Neuronal stem cell (in vitro differentiated cells): ENCODE results near the gene TTBK1.
A peak's percentile ranks its signal among the peaks of the same experiment; 100 is the strongest.
"Not testable (repeated sequence)": the region's sequence is repeated elsewhere in the genome, so short reads cannot be mapped to it uniquely, and the experiment has no call there.

Source experiments
- DNase-seq: peaks from one replicate; pipeline ENCODE4 v3.0.0-alpha.2; 2013; ENCODE audit warnings: low spot score
- H2AFZ ChIP-seq: one replicate; pipeline ENCODE4 v1.6.1; 2013; ENCODE audit warnings: mild to moderate bottlenecking, low read length, inconsistent platforms
- H2AK5ac ChIP-seq: 2 replicates; pipeline ENCODE4 v1.6.1; 2013; ENCODE audit warnings: low read depth, mild to moderate bottlenecking, inconsistent platforms, low read length, moderate library complexity, mixed read lengths
- H2BK120ac ChIP-seq: 2 replicates; pipeline ENCODE4 v1.6.1; 2013; ENCODE audit warnings: low read depth, mild to moderate bottlenecking, inconsistent platforms, low read length, moderate library complexity, mixed read lengths
- H2BK12ac ChIP-seq: one replicate; pipeline ENCODE4 v1.6.1; 2013; ENCODE audit warnings: low read length, inconsistent platforms
- H2BK15ac ChIP-seq: 2 replicates; pipeline ENCODE4 v1.6.1; 2013; ENCODE audit warnings: mild to moderate bottlenecking, low read length, inconsistent platforms, mixed read lengths
- H2BK5ac ChIP-seq: one replicate; pipeline ENCODE4 v1.6.1; 2013; ENCODE audit warnings: inconsistent platforms, mild to moderate bottlenecking, low read length, moderate library complexity
- H3K14ac ChIP-seq: one replicate; pipeline ENCODE4 v1.6.1; 2013; ENCODE audit warnings: low read length, inconsistent platforms
- H3K18ac ChIP-seq: 2 replicates; pipeline ENCODE4 v1.6.1; 2013; ENCODE audit warnings: low read length, inconsistent platforms
- H3K23ac ChIP-seq: 2 replicates; pipeline ENCODE4 v1.6.1; 2013; ENCODE audit warnings: low read depth, mild to moderate bottlenecking, mixed read lengths, low read length, inconsistent platforms; ENCODE audit not compliant: poor library complexity
- H3K27ac ChIP-seq: replicated peaks from 3 replicates; pipeline ENCODE4 v1.5.1; 2013; ENCODE audit warnings: low read length, inconsistent platforms
- H3K27me3 ChIP-seq, 3 experiments: 2 replicates each; pipeline ENCODE4 v1.6.1; 2013; ENCODE audit warnings: low read length in 3 of 3, mild to moderate bottlenecking in 2 of 3, inconsistent platforms in 1 of 3, low read depth in 1 of 3, mixed read lengths in 1 of 3, moderate library complexity in 1 of 3; ENCODE audit not compliant: control insufficient read depth in 3 of 3, insufficient read depth in 3 of 3
- H3K36me3 ChIP-seq, 2 donors: replicated peaks in 1 of 2; 2 replicates each; pipeline ENCODE4 v1.6.1; 2013; ENCODE audit warnings: low read length in 2 of 2; ENCODE audit not compliant: control insufficient read depth in 2 of 2, insufficient read depth in 2 of 2
- H3K4ac ChIP-seq: 2 replicates; pipeline ENCODE4 v1.6.1; 2013; ENCODE audit warnings: inconsistent platforms, mild to moderate bottlenecking, low read length, moderate library complexity
- H3K4me1 ChIP-seq, 2 donors: 1 replicate in 1 of 2; 2 replicates in 1 of 2; pipeline ENCODE4 v1.6.1; 2013; ENCODE audit warnings: low read length in 2 of 2, low read depth in 1 of 2; ENCODE audit not compliant: control insufficient read depth in 2 of 2, insufficient read depth in 1 of 2
- H3K4me2 ChIP-seq: one replicate; pipeline ENCODE4 v1.6.1; 2013; ENCODE audit warnings: mild to moderate bottlenecking, low read length, inconsistent platforms; ENCODE audit not compliant: insufficient read depth, poor library complexity, severe bottlenecking
- H3K4me3 ChIP-seq, 2 donors: 2 replicates each; pipeline ENCODE4 v1.5.1; 2013; ENCODE audit warnings: low read length in 2 of 2, mild to moderate bottlenecking in 2 of 2, inconsistent platforms in 1 of 2, moderate library complexity in 1 of 2
- H3K79me1 ChIP-seq: one replicate; pipeline ENCODE4 v1.6.1; 2013; ENCODE audit warnings: low read depth, mild to moderate bottlenecking, inconsistent platforms, low read length, moderate library complexity
- H3K9ac ChIP-seq: one replicate; pipeline ENCODE4 v1.6.1; 2013; ENCODE audit warnings: mild to moderate bottlenecking, low read depth, low read length, inconsistent platforms; ENCODE audit not compliant: poor library complexity
- H3K9me3 ChIP-seq, 2 donors: replicated peaks in 1 of 2; 2 replicates each; pipeline versions ENCODE3 to v1.6.1; 2013; ENCODE audit warnings: low read length in 2 of 2, mild to moderate bottlenecking in 2 of 2, inconsistent platforms in 1 of 2, low read depth in 1 of 2, mixed read lengths in 1 of 2, moderate library complexity in 1 of 2; ENCODE audit not compliant: control insufficient read depth in 2 of 2, insufficient read depth in 1 of 2
- H4K8ac ChIP-seq: one replicate; pipeline ENCODE4 v1.6.1; 2013; ENCODE audit warnings: low read depth, mild to moderate bottlenecking, inconsistent platforms, low read length, moderate library complexity
- H4K91ac ChIP-seq: one replicate; pipeline ENCODE4 v1.6.1; 2013; ENCODE audit warnings: low read length, low read depth, mild to moderate bottlenecking, inconsistent platforms; ENCODE audit not compliant: poor library complexity
- WGBS, 2 donors: extraction: QIAGEN DNeasy Blood & Tissue Kit; methylation state at CpG; one replicate each; pipeline ENCODE4 v1.1.7; 2013; ENCODE audit warnings: missing lambda C conversion rate in 2 of 2, mixed read lengths in 1 of 2; ENCODE audit not compliant: insufficient read length in 2 of 2, insufficient replicate concordance in 1 of 2; ENCODE audit errors: extremely low coverage in 2 of 2; 5-methylcytosine and 5-hydroxymethylcytosine counted together

TTBK1 gene

GRCh38 chr6:43302126-43302525, 58.8 kb downstream of the TTBK1 start:
- Histone ChIP-seq H2BK120ac (no peak overlapping the region), H3K79me1 (no peaks in the 10 kb centered on the region), H3K23ac (no peak overlapping the region)

GRCh38 chr6:43303006-43303405, 59.7 kb downstream of the TTBK1 start:
- not testable (repeated sequence) for H3K23ac ChIP-seq, H3K27ac ChIP-seq, H2AK5ac ChIP-seq, H4K91ac ChIP-seq, H3K18ac ChIP-seq, H4K8ac ChIP-seq, H3K36me3 ChIP-seq, H3K9me3 ChIP-seq, H2BK15ac ChIP-seq, H3K9ac ChIP-seq, DNase-seq, H3K4me3 ChIP-seq, H2BK120ac ChIP-seq, H2BK5ac ChIP-seq, H2AFZ ChIP-seq, H3K14ac ChIP-seq, H2BK12ac ChIP-seq, H3K4me2 ChIP-seq, H3K4ac ChIP-seq, H3K79me1 ChIP-seq
- H3K4me1 ChIP-seq: peaks cover 0 to 14% of the 10 kb centered on the region in 2 donors
- peaks cover 0 to 74% (median 2%) of the 10 kb centered on the region in 3 experiments for H3K27me3 ChIP-seq
- no CpG with 5 or more reads among the region's 11 CpGs for WGBS, 2 donors

More at GRCh38 chr6:43302126-43302525, 58.8 kb downstream of the TTBK1 start:
- peaks cover 0 to 66% (median 0%) of the 10 kb centered on the region in 3 experiments for H3K27me3 ChIP-seq
- H2AFZ ChIP-seq: peak overlapping the region; percentile 25
- H3K4me3 ChIP-seq: no peak overlapping the region
- no peaks in the 10 kb centered on the region for H3K9me3 ChIP-seq
- no peak overlapping the region for H2BK5ac ChIP-seq
- no peak overlapping the region for H3K27ac ChIP-seq
- no peak overlapping the region for H2AK5ac ChIP-seq
- no peak for DNase-seq
- H3K36me3 ChIP-seq: no peaks in the 10 kb centered on the region
- no CpG with 5 or more reads among the region's 19 CpGs for WGBS, 2 donors
- no peak overlapping the region for H2BK15ac ChIP-seq
- no peak overlapping the region for H3K18ac ChIP-seq
- peak overlapping the region; percentile 57 for H3K9ac ChIP-seq
- H3K4ac ChIP-seq: no peak overlapping the region
- no peak overlapping the region for H4K8ac ChIP-seq
- no peak overlapping the region for H2BK12ac ChIP-seq
- no peak overlapping the region for H3K4me2 ChIP-seq
- H3K4me1 ChIP-seq: peaks cover 5 to 16% of the 10 kb centered on the region in 2 donors
- no peak overlapping the region for H4K91ac ChIP-seq
- no peak overlapping the region for H3K14ac ChIP-seq

- no peak overlapping the region for H3K4me3 ChIP-seq
- peak overlapping the region; percentile 19 for H2BK12ac ChIP-seq
- no CpG with 5 or more reads among the region's 8 CpGs for WGBS, 2 donors
- H2BK120ac ChIP-seq: no peak overlapping the region
- H3K18ac ChIP-seq: no peak overlapping the region
- H3K14ac ChIP-seq: no peak overlapping the region
- no peak overlapping the region for H4K8ac ChIP-seq
- no peak overlapping the region for H2AFZ ChIP-seq
- H4K91ac ChIP-seq: no peak overlapping the region
- no peaks in the 10 kb centered on the region for H3K36me3 ChIP-seq
- no peak overlapping the region for H3K27ac ChIP-seq
- no peaks in the 10 kb centered on the region for H3K9me3 ChIP-seq
- H2AK5ac ChIP-seq: no peak overlapping the region
- H3K9ac ChIP-seq: no peak overlapping the region
- peak overlapping the region; percentile 71 for H3K23ac ChIP-seq
- H3K4ac ChIP-seq: no peak overlapping the region
- no peak for DNase-seq
- peaks cover 0 to 78% (median 2%) of the 10 kb centered on the region in 3 experiments for H3K27me3 ChIP-seq
- peaks cover 0 to 17% of the 10 kb centered on the region in 2 donors for H3K4me1 ChIP-seq
- no peak overlapping the region for H2BK5ac ChIP-seq
- no peak overlapping the region for H2BK15ac ChIP-seq
- H3K4me2 ChIP-seq: no peak overlapping the region
- H3K79me1 ChIP-seq: peaks cover 2% of the 10 kb centered on the region
These were observed 60.6 kb downstream of the TTBK1 start for GRCh38 chr6:43303751-43304331.

GRCh38 chr6:43304361-43304760, 61.1 kb downstream of the TTBK1 start:
- Histone ChIP-seq H3K27ac (no peak overlapping the region), H3K9me3 (no peaks in the 10 kb centered on the region), H3K4me3 (no peak overlapping the region), H4K91ac (no peak overlapping the region), H3K23ac (no peak overlapping the region), H2BK5ac (no peak overlapping the region), H3K36me3 (no peaks in the 10 kb centered on the region), H2BK120ac (no peak overlapping the region), H3K4me2 (no peak overlapping the region), H2AK5ac (no peak overlapping the region), H3K27me3 (peaks cover 0 to 79% (median 4%) of the 10 kb centered on the region in 3 experiments), H3K14ac (no peak overlapping the region), H3K4me1 (peaks cover 0 to 17% of the 10 kb centered on the region in 2 donors), H4K8ac (no peak overlapping the region), H3K4ac (no peak overlapping the region), H3K18ac (no peak overlapping the region), H3K79me1 (peaks cover 2% of the 10 kb centered on the region), H3K9ac (no peak overlapping the region), H2BK15ac (no peak overlapping the region), H2BK12ac (no peak overlapping the region), H2AFZ (no peak overlapping the region)
- WGBS, 2 donors: no CpG with 5 or more reads among the region's 3 CpGs
- DNase-seq: no peak
